CD4-positive, alpha-beta T cell treated with Interleukin-15 for 1 hour (primary cell): ENCODE data around the gene PDLIM3.
"Not testable (repeated sequence)": the region's sequence is repeated elsewhere in the genome, so short reads cannot be mapped to it uniquely, and the experiment has no call there.

Source experiments
- DNase-seq: peaks from one replicate; pipeline ENCODE4 v3.0.0-alpha.2; 2020

Gene PDLIM3

GRCh38 chr4:185534866-185535611 is at the start of gene PDLIM3:
TSS of gene PDLIM3 (minus strand) at chr4:185535507. CDS start at chr4:185535434, 73 bp downstream.
- no peak for DNase-seq

GRCh38 chr4:185583813-185584212 is 48.5 kb upstream of the PDLIM3 start:
- no peak for DNase-seq

- DNase-seq: no peak
These were observed 47.5 kb upstream of the PDLIM3 start for GRCh38 chr4:185582651-185583400.

GRCh38 chr4:185580699-185581098 is 45.4 kb upstream of the PDLIM3 start:
- DNase-seq: no peak

- DNase-seq: no peak
These were observed 43.0 kb upstream of the PDLIM3 start for GRCh38 chr4:185578284-185578683.

GRCh38 chr4:185576962-185577950 is 41.9 kb upstream of the PDLIM3 start:
- DNase-seq: no peak

- DNase-seq: no peak
These were observed 41.1 kb upstream of the PDLIM3 start for GRCh38 chr4:185576314-185576961.

GRCh38 chr4:185573651-185574199 is 38.4 kb upstream of the PDLIM3 start:
- no peak for DNase-seq

GRCh38 chr4:185570727-185571126 is 35.4 kb upstream of the PDLIM3 start:
- no peak for DNase-seq

- DNase-seq: no peak
These were observed 32.4 kb upstream of the PDLIM3 start for GRCh38 chr4:185567381-185568376.

- no peak for DNase-seq
These were observed 31.7 kb upstream of the PDLIM3 start for GRCh38 chr4:185566972-185567371.

- no peak for DNase-seq
These were observed 31.1 kb upstream of the PDLIM3 start for GRCh38 chr4:185566425-185566824.

- DNase-seq: no peak
These were observed 30.4 kb upstream of the PDLIM3 start for GRCh38 chr4:185565696-185566095.

GRCh38 chr4:185564349-185564748 is 29.0 kb upstream of the PDLIM3 start:
- no peak for DNase-seq

GRCh38 chr4:185562531-185562930 is 27.2 kb upstream of the PDLIM3 start:
- DNase-seq: no peak

GRCh38 chr4:185560316-185560715 is 25.0 kb upstream of the PDLIM3 start:
- DNase-seq: no peak

- no peak for DNase-seq
These were observed 24.6 kb upstream of the PDLIM3 start for GRCh38 chr4:185559915-185560281.

- not testable (repeated sequence) for DNase-seq
These were observed 24.1 kb upstream of the PDLIM3 start for GRCh38 chr4:185559251-185559914.

- no peak for DNase-seq
These were observed 19.2 kb upstream of the PDLIM3 start for GRCh38 chr4:185554365-185555126.

GRCh38 chr4:185552254-185552653 is 16.9 kb upstream of the PDLIM3 start:
- DNase-seq: no peak
